ENCODE data around the gene UFD1.

GRCh38 chr22:19498154-19498865 is 19.3 kb upstream of the UFD1 start:
- TF ChIP-seq ZNF416 (CRISPR knock-in tag; IDR thresholded peaks at IDR 0.05), result no peak
- TF ChIP-seq, protein P1, sequence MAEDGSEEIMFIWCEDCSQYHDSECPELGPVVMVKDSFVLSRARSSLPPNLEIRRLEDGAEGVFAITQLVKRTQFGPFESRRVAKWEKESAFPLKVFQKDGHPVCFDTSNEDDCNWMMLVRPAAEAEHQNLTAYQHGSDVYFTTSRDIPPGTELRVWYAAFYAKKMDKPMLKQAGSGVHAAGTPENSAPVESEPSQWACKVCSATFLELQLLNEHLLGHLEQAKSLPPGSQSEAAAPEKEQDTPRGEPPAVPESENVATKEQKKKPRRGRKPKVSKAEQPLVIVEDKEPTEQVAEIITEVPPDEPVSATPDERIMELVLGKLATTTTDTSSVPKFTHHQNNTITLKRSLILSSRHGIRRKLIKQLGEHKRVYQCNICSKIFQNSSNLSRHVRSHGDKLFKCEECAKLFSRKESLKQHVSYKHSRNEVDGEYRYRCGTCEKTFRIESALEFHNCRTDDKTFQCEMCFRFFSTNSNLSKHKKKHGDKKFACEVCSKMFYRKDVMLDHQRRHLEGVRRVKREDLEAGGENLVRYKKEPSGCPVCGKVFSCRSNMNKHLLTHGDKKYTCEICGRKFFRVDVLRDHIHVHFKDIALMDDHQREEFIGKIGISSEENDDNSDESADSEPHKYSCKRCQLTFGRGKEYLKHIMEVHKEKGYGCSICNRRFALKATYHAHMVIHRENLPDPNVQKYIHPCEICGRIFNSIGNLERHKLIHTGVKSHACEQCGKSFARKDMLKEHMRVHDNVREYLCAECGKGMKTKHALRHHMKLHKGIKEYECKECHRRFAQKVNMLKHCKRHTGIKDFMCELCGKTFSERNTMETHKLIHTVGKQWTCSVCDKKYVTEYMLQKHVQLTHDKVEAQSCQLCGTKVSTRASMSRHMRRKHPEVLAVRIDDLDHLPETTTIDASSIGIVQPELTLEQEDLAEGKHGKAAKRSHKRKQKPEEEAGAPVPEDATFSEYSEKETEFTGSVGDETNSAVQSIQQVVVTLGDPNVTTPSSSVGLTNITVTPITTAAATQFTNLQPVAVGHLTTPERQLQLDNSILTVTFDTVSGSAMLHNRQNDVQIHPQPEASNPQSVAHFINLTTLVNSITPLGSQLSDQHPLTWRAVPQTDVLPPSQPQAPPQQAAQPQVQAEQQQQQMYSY (CRISPR knock-in tag; IDR thresholded peaks at IDR 0.05), result no peak
- TF ChIP-seq USF1 (CRISPR knock-in tag; IDR thresholded peaks at IDR 0.05), result no peak
- no peak for TF ChIP-seq MAX (CRISPR knock-in tag; IDR thresholded peaks at IDR 0.05)
- TF ChIP-seq, protein P2, sequence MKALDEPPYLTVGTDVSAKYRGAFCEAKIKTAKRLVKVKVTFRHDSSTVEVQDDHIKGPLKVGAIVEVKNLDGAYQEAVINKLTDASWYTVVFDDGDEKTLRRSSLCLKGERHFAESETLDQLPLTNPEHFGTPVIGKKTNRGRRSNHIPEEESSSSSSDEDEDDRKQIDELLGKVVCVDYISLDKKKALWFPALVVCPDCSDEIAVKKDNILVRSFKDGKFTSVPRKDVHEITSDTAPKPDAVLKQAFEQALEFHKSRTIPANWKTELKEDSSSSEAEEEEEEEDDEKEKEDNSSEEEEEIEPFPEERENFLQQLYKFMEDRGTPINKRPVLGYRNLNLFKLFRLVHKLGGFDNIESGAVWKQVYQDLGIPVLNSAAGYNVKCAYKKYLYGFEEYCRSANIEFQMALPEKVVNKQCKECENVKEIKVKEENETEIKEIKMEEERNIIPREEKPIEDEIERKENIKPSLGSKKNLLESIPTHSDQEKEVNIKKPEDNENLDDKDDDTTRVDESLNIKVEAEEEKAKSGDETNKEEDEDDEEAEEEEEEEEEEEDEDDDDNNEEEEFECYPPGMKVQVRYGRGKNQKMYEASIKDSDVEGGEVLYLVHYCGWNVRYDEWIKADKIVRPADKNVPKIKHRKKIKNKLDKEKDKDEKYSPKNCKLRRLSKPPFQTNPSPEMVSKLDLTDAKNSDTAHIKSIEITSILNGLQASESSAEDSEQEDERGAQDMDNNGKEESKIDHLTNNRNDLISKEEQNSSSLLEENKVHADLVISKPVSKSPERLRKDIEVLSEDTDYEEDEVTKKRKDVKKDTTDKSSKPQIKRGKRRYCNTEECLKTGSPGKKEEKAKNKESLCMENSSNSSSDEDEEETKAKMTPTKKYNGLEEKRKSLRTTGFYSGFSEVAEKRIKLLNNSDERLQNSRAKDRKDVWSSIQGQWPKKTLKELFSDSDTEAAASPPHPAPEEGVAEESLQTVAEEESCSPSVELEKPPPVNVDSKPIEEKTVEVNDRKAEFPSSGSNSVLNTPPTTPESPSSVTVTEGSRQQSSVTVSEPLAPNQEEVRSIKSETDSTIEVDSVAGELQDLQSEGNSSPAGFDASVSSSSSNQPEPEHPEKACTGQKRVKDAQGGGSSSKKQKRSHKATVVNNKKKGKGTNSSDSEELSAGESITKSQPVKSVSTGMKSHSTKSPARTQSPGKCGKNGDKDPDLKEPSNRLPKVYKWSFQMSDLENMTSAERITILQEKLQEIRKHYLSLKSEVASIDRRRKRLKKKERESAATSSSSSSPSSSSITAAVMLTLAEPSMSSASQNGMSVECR (CRISPR knock-in tag; IDR thresholded peaks at IDR 0.05; ENCODE audit: borderline replicate concordance), result no peak
- no peak for TF ChIP-seq SP1 (CRISPR knock-in tag; conservative IDR thresholded peaks at IDR 0.05)
- no peak for TF ChIP-seq TEAD1 (CRISPR knock-in tag; IDR thresholded peaks at IDR 0.05)
- TF ChIP-seq, protein P3, sequence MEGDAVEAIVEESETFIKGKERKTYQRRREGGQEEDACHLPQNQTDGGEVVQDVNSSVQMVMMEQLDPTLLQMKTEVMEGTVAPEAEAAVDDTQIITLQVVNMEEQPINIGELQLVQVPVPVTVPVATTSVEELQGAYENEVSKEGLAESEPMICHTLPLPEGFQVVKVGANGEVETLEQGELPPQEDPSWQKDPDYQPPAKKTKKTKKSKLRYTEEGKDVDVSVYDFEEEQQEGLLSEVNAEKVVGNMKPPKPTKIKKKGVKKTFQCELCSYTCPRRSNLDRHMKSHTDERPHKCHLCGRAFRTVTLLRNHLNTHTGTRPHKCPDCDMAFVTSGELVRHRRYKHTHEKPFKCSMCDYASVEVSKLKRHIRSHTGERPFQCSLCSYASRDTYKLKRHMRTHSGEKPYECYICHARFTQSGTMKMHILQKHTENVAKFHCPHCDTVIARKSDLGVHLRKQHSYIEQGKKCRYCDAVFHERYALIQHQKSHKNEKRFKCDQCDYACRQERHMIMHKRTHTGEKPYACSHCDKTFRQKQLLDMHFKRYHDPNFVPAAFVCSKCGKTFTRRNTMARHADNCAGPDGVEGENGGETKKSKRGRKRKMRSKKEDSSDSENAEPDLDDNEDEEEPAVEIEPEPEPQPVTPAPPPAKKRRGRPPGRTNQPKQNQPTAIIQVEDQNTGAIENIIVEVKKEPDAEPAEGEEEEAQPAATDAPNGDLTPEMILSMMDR (IDR thresholded peaks at IDR 0.05), result no peak
